ENCODE data around the gene LORICRIN.

Gene LORICRIN

GRCh38 chr1:153308540-153308939, 49.1 kb downstream of the LORICRIN start:
- FAIRE-seq (no peak), DNase-seq (ENCODE audit: insufficient read length) (no peak)
- TF ChIP-seq TAF1 (IDR thresholded peaks at IDR 0.05; ENCODE audit: borderline replicate concordance, low read depth, low read length) (no peak), POLR2A (IDR thresholded peaks at IDR 0.05; ENCODE audit: low read depth, low read length) (no peak), POLR2AphosphoS5 (IDR thresholded peaks at IDR 0.05; ENCODE audit: low read depth, low read length) (no peak)

- TF ChIP-seq POLR2A (IDR thresholded peaks at IDR 0.05; ENCODE audit: low read depth, low read length) (no peak), POLR2AphosphoS5 (IDR thresholded peaks at IDR 0.05; ENCODE audit: low read depth, low read length) (no peak), TAF1 (IDR thresholded peaks at IDR 0.05; ENCODE audit: borderline replicate concordance, low read depth, low read length) (no peak)
- no peak for DNase-seq (ENCODE audit: insufficient read length)
- FAIRE-seq, result no peak
These were observed 50.0 kb downstream of the LORICRIN start for GRCh38 chr1:153309441-153309840.

- TF ChIP-seq POLR2AphosphoS5 (IDR thresholded peaks at IDR 0.05; ENCODE audit: low read depth, low read length) (no peak), POLR2A (IDR thresholded peaks at IDR 0.05; ENCODE audit: low read depth, low read length) (no peak), TAF1 (IDR thresholded peaks at IDR 0.05; ENCODE audit: borderline replicate concordance, low read depth, low read length) (no peak)
- FAIRE-seq (no peak), DNase-seq (ENCODE audit: insufficient read length) (no peak)
These were observed 51.0 kb downstream of the LORICRIN start for GRCh38 chr1:153310526-153310925.
